ENCODE data around the gene FNIP1.
"Not testable (repeated sequence)": the region's sequence is repeated elsewhere in the genome, so short reads cannot be mapped to it uniquely, and the experiment has no call there.

GRCh38 chr5:131729292-131729691 lies 67.5 kb downstream of the FNIP1 start:
- not testable (repeated sequence) for TF ChIP-seq CTCF (optimal IDR thresholded peaks at IDR 0.05 in 1 of 3, IDR thresholded peaks at IDR 0.05 in 1 of 3, conservative IDR thresholded peaks at IDR 0.05 in 1 of 3; ENCODE audit: extremely low read depth in 1 of 3, insufficient read depth in 2 of 3, low read length in 3 of 3); EZH2 (IDR thresholded peaks at IDR 0.05; ENCODE audit: low read length)

All from keratinocyte (primary cell).